Testis (tissue), 3 donors: ENCODE data around the gene IL33. TPM values are rescaled to one million over a fixed set of nuclear protein-coding genes. Genes with fewer than 3 reads are reported as not detected.

Experiments used
- DNase-seq: peaks from one replicate; pipeline ENCODE4 v3.0.0-alpha.2; 2019
- H3K27ac ChIP-seq, 2 donors: fragments of 200-600 bp; sonication (generic); one replicate each; pipeline ENCODE4 v1.5.1; 2019
- H3K27me3 ChIP-seq: fragments of 200-600 bp; sonication (generic); one replicate; pipeline ENCODE4 v1.5.1; 2019
- H3K36me3 ChIP-seq: fragments of 200-600 bp; sonication (generic); one replicate; pipeline ENCODE4 v1.5.1; 2017; ENCODE audit warnings: low read depth; ENCODE audit errors: missing control alignments
- H3K4me1 ChIP-seq: fragments of 200-600 bp; sonication (generic); one replicate; pipeline ENCODE4 v1.5.1; 2019
- H3K4me3 ChIP-seq, 2 donors: fragments of 200-600 bp; sonication (generic); one replicate each; pipeline ENCODE4 v1.5.1; 2017 to 2019
- H3K9me3 ChIP-seq: fragments of 200-600 bp; sonication (generic); one replicate; pipeline ENCODE4 v1.5.1; 2017
- CTCF ChIP-seq, 3 experiments: fragments of 450-650 bp in 2 of 3; fragments of 200-600 bp in 1 of 3; sonication (generic) in 1 of 3; IDR thresholded peaks; one replicate each; pipeline ENCODE4 v1.5.1; 2016 to 2019; ENCODE audit warnings: antibody characterized with exemption in 3 of 3, mild to moderate bottlenecking in 2 of 3, moderate library complexity in 1 of 3
- POLR2A ChIP-seq: fragments of 450-650 bp; IDR thresholded peaks from one replicate; pipeline ENCODE4 v1.6.1; 2017; ENCODE audit warnings: antibody characterized with exemption, mild to moderate bottlenecking, moderate library complexity
- whole genome bisulfite sequencing, 2 donors: methylation state at CpG; one replicate each; pipeline ENCODE4 v1.1.5; 2018; 5-methylcytosine and 5-hydroxymethylcytosine counted together
- intact Hi-C: fragments of 100-400 bp; cut with DNase I; formaldehyde crosslinking; loops from one replicate; pipeline ENCODE4 v1.15.1; 2023; ENCODE audit warnings: low total_unique reads
- polyA plus RNA-seq: library from polyadenylated mRNA; stranded (reverse); fragments of 350-450 nt; fragmentation: Illumina TruSeq; extraction: RNeasy Lipid Tissue Mini Kit (QIAGEN cat#74804); gene quantifications from one replicate; pipeline ENCODE4 v1.2.3, GENCODE V29; 2014; ENCODE audit warnings: low read depth, low replicate concordance; ENCODE audit not compliant: insufficient read depth
- total RNA-seq, 2 donors: library from RNA; depleted of rRNA; stranded (reverse); fragments of >200 nt; gene quantifications; one replicate each; pipeline ENCODE4 v1.2.3, GENCODE V29; 2016

IL33 gene
- total and polyA plus RNA-seq, 3 donors from 2014 or later = 2.9 to 8.7 (median 3.6) TPM

GRCh38 chr9:6188906-6189305 is 26.7 kb upstream of the IL33 start:
- intact Hi-C loops = no loop called here

GRCh38 chr9:6194934-6195333 is 20.7 kb upstream of the IL33 start:
- Histone ChIP-seq H3K36me3 (no peaks in the 10 kb centered on the region), H3K4me3 (no peak overlapping the region), H3K27me3 (no peaks in the 10 kb centered on the region), H3K9me3 (no peaks in the 10 kb centered on the region), H3K4me1 (no peaks in the 10 kb centered on the region), H3K27ac (no peak overlapping the region)
- no peak for DNase-seq
- TF ChIP-seq CTCF (IDR thresholded peaks at IDR 0.05) (peak in 1 of 3 experiments; percentile 12), POLR2A (no peak)
- intact Hi-C loops = loop anchor here (10.0 kb wide), 1 partner anchor 110 kb away; no protein-coding TSS in a partner anchor
- WGBS, 2 donors = 73 to 77% methylated on average over 2 of the region's 2 CpGs

More at GRCh38 chr9:6188906-6189305, 26.7 kb upstream of the IL33 start:
- no peak for TF ChIP-seq POLR2A
- no peak for TF ChIP-seq CTCF (IDR thresholded peaks at IDR 0.05)
- Histone ChIP-seq H3K27ac (no peak overlapping the region), H3K9me3 (no peaks in the 10 kb centered on the region), H3K27me3 (no peaks in the 10 kb centered on the region), H3K4me3 (no peak overlapping the region), H3K4me1 (peaks cover 4% of the 10 kb centered on the region), H3K36me3 (no peaks in the 10 kb centered on the region)
- no peak for DNase-seq
- 85 to 87% methylated on average over 3 of the region's 3 CpGs for WGBS, 2 donors

GRCh38 chr9:6195714-6196360 is 19.8 kb upstream of the IL33 start:
- WGBS, 2 donors = 76 to 87% methylated on average over 4 of the region's 4 CpGs
- Histone ChIP-seq H3K27ac (no peak overlapping the region), H3K36me3 (no peaks in the 10 kb centered on the region), H3K27me3 (no peaks in the 10 kb centered on the region), H3K4me1 (no peaks in the 10 kb centered on the region), H3K9me3 (no peaks in the 10 kb centered on the region), H3K4me3 (no peak overlapping the region)
- DNase-seq = no peak
- TF ChIP-seq CTCF (IDR thresholded peaks at IDR 0.05) (no peak), POLR2A (no peak)
- intact Hi-C loops = loop anchor here (10.0 kb wide), 1 partner anchor 109 kb away; no protein-coding TSS in a partner anchor

- WGBS, 2 donors = 71 to 74% methylated on average over 3 of the region's 3 CpGs
- Histone ChIP-seq H3K27me3 (no peaks in the 10 kb centered on the region), H3K9me3 (no peaks in the 10 kb centered on the region), H3K27ac (no peak overlapping the region), H3K4me1 (no peaks in the 10 kb centered on the region), H3K36me3 (no peaks in the 10 kb centered on the region), H3K4me3 (no peak overlapping the region)
- no peak for DNase-seq
- intact Hi-C loops = loop anchor here (10.0 kb wide), 1 partner anchor 107 kb away; no protein-coding TSS in a partner anchor
- TF ChIP-seq POLR2A (no peak), CTCF (IDR thresholded peaks at IDR 0.05) (no peak)
Measured at GRCh38 chr9:6197330-6197729, 18.3 kb upstream of the IL33 start.

- intact Hi-C loops = loop anchor here (10.0 kb wide), 1 partner anchor 107 kb away; no protein-coding TSS in a partner anchor
- WGBS, 2 donors = 81 to 83% methylated on average over 4 of the region's 4 CpGs
Measured at GRCh38 chr9:6198251-6198650, 17.4 kb upstream of the IL33 start.

More at GRCh38 chr9:6198251-6198650, 17.4 kb upstream of the IL33 start:
- no peak for DNase-seq
- no peaks in the 10 kb centered on the region for H3K9me3 ChIP-seq
- H3K36me3 ChIP-seq = no peaks in the 10 kb centered on the region
- no peaks in the 10 kb centered on the region for H3K4me1 ChIP-seq
- H3K27ac ChIP-seq = no peak overlapping the region
- H3K4me3 ChIP-seq = no peak overlapping the region
- TF ChIP-seq POLR2A (no peak), CTCF (IDR thresholded peaks at IDR 0.05) (no peak)
- H3K27me3 ChIP-seq = no peaks in the 10 kb centered on the region
